Nephron progenitor cell (in vitro differentiated cells): Measurements from ENCODE around the gene PRKD3.

Experiments used
- DNase-seq: peaks from one replicate; pipeline ENCODE4 v3.0.0; 2021
- H3K27ac Mint-ChIP-seq: 2 replicates; pipeline ENCODE4 v1.8.0; 2021; ENCODE audit warnings: mild to moderate bottlenecking, moderate library complexity, mixed read lengths
- H3K27me3 Mint-ChIP-seq: 2 replicates; pipeline ENCODE4 v1.8.0; 2021; ENCODE audit warnings: mild to moderate bottlenecking, low read depth, mixed read lengths; ENCODE audit not compliant: poor library complexity
- H3K36me3 Mint-ChIP-seq: 2 replicates; pipeline ENCODE4 v1.8.0; 2021; ENCODE audit warnings: low read depth, mixed read lengths
- H3K4me1 Mint-ChIP-seq: 2 replicates; pipeline ENCODE4 v1.8.0; 2021; ENCODE audit warnings: mixed read lengths
- H3K4me3 Mint-ChIP-seq: 2 replicates; pipeline ENCODE4 v1.8.0; 2021; ENCODE audit warnings: mild to moderate bottlenecking, moderate library complexity, mixed read lengths
- H3K9me3 Mint-ChIP-seq: 2 replicates; pipeline ENCODE4 v1.8.0; 2021; ENCODE audit warnings: mild to moderate bottlenecking, moderate library complexity, mixed read lengths
- TF ChIP-seq, protein P1 (sequence below): fragments of 200-600 bp; sonication (generic); IDR thresholded peaks from 2 replicates; pipeline ENCODE4 v1.5.0; 2021; ENCODE audit warnings: antibody characterized with exemption

The PRKD3 gene

GRCh38 chr2:37340637-37341036, 16.0 kb upstream of the PRKD3 start:
- Mint-ChIP-seq H3K4me3 (no peak overlapping the region), H3K4me1 (peaks cover 28% of the 10 kb centered on the region), H3K27ac (no peak overlapping the region), H3K9me3 (no peaks in the 10 kb centered on the region), H3K27me3 (peaks cover 9% of the 10 kb centered on the region), H3K36me3 (no peaks in the 10 kb centered on the region)
- no peak for DNase-seq
- TF ChIP-seq, protein P1, sequence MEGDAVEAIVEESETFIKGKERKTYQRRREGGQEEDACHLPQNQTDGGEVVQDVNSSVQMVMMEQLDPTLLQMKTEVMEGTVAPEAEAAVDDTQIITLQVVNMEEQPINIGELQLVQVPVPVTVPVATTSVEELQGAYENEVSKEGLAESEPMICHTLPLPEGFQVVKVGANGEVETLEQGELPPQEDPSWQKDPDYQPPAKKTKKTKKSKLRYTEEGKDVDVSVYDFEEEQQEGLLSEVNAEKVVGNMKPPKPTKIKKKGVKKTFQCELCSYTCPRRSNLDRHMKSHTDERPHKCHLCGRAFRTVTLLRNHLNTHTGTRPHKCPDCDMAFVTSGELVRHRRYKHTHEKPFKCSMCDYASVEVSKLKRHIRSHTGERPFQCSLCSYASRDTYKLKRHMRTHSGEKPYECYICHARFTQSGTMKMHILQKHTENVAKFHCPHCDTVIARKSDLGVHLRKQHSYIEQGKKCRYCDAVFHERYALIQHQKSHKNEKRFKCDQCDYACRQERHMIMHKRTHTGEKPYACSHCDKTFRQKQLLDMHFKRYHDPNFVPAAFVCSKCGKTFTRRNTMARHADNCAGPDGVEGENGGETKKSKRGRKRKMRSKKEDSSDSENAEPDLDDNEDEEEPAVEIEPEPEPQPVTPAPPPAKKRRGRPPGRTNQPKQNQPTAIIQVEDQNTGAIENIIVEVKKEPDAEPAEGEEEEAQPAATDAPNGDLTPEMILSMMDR, result no peak

- H3K9me3 Mint-ChIP-seq, result no peaks in the 10 kb centered on the region
- no peak overlapping the region for H3K4me3 Mint-ChIP-seq
- H3K27me3 Mint-ChIP-seq, result peaks cover 4% of the 10 kb centered on the region
- TF ChIP-seq, protein P1, result no peak
- no peak overlapping the region for H3K27ac Mint-ChIP-seq
- no peak for DNase-seq
- peaks cover 27% of the 10 kb centered on the region for H3K4me1 Mint-ChIP-seq
- H3K36me3 Mint-ChIP-seq, result no peaks in the 10 kb centered on the region
Observed at GRCh38 chr2:37338933-37339332, 14.3 kb upstream of the PRKD3 start.

GRCh38 chr2:37337620-37338280, 13.1 kb upstream of the PRKD3 start:
- peaks cover 3% of the 10 kb centered on the region for H3K27me3 Mint-ChIP-seq
- H3K27ac Mint-ChIP-seq, result no peak overlapping the region
- DNase-seq, result no peak
- no peak overlapping the region for H3K4me3 Mint-ChIP-seq
- no peaks in the 10 kb centered on the region for H3K9me3 Mint-ChIP-seq
- H3K4me1 Mint-ChIP-seq, result peaks cover 24% of the 10 kb centered on the region
- TF ChIP-seq, protein P1, result no peak
- H3K36me3 Mint-ChIP-seq, result no peaks in the 10 kb centered on the region

DNA sequence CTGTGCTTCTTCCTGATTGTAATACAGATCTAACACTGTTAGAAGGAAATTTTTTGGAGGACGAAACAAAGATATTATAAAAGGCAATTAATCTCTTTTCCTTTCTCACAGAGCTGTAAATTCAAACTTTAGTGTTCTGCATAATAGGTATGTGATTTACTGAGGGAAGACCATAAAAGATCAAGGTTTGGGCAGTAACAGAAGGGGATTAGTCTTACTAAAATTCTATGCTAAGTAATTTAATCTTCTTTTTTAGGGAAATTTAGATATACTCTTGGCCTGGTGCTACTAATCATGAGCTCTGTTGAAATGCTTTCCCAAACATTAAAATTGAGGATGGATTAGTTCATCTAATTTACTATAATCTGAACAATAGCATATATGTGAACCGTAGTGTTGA, 11.0 kb upstream of the PRKD3 start:
- H3K36me3 Mint-ChIP-seq, result no peaks in the 10 kb centered on the region
- peaks cover 6% of the 10 kb centered on the region for H3K27me3 Mint-ChIP-seq
- H3K4me3 Mint-ChIP-seq, result no peak overlapping the region
- DNase-seq, result no peak
- peaks cover 24% of the 10 kb centered on the region for H3K4me1 Mint-ChIP-seq
- no peak overlapping the region for H3K27ac Mint-ChIP-seq
- TF ChIP-seq, protein P1, result no peak
- H3K9me3 Mint-ChIP-seq, result no peaks in the 10 kb centered on the region

GRCh38 chr2:37333256-37333655, 8.6 kb upstream of the PRKD3 start:
- H3K27me3 Mint-ChIP-seq, result peaks cover 9% of the 10 kb centered on the region
- peaks cover 14% of the 10 kb centered on the region for H3K4me1 Mint-ChIP-seq
- no peaks in the 10 kb centered on the region for H3K9me3 Mint-ChIP-seq
- H3K36me3 Mint-ChIP-seq, result no peaks in the 10 kb centered on the region
- H3K4me3 Mint-ChIP-seq, result no peak overlapping the region
- no peak overlapping the region for H3K27ac Mint-ChIP-seq
- TF ChIP-seq, protein P1, result no peak
- DNase-seq, result no peak

DNA sequence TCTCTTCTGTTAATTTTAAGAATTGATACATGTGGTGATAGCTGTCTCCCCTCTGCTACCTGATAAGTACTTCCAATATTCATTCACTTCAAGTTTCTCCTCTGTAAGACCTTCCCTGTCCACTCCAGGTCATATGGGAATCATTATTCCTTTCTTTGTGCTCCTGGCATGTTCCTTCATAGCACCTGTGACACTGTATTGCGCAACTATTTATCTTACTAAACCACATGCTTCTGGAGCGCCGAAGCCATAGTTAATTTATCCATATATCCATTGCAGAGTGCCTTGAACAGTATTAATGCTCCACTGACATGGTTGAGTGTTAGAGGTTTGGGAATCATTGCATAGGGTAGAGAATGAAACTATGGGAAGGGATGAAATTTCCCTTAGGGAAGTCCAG, 7.9 kb upstream of the PRKD3 start:
- Mint-ChIP-seq H3K36me3 (no peaks in the 10 kb centered on the region), H3K27me3 (peaks cover 10% of the 10 kb centered on the region), H3K27ac (no peak overlapping the region), H3K4me3 (no peak overlapping the region), H3K4me1 (peaks cover 7% of the 10 kb centered on the region), H3K9me3 (no peaks in the 10 kb centered on the region)
- TF ChIP-seq, protein P1, result no peak
- DNase-seq, result no peak
